A204.1 (cell line): ENCODE data around the gene KRT9.
"Not testable (repeated sequence)": the region's sequence is repeated elsewhere in the genome, so short reads cannot be mapped to it uniquely, and the experiment has no call there.

Experiments used
- FAIRE-seq: peaks from 2 replicates; lab custom pipeline; 2012; peaks lifted over from hg19 to GRCh38; lab: Jason Lieb, UNC

Gene KRT9

DNA sequence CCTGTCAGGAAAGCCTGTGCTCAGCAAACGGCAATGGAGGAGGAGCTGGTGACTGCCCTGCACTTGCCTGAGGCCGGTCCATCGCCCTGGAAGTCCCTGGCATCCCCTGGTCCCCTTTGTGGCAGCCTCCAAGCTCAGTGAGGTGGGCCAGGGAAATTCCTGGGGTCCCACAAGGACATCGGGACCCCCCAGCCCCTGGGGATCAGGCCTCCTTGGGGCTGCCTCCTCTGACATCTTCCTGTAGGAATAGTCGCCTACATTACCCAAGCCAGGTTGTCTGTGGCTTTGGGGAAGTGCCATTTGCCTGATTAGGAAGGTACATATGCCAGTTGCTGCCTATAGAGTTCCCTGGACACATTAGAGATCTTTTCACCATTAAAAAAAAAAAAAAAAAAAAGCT, 7.1 kb upstream of the KRT9 start:
- no peak for FAIRE-seq

DNA sequence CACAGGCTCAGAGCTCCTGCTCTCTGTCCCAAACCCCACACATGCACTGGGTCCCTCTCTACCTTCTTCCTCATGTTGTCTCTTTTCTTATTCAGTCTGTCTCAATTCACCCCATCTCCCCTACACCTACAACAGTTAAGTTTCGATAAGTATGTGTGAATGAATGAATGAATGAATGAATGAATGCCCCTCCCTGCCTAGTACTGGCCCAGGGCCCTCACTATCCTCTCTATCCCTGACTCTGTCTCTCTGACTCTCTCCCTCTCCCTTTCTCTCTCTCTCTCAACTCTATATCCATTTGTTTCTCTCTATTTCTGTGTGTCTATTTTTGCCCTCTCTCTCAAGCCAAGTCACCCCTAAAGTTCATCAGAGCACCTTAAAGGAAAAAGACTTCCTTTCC, 6.7 kb upstream of the KRT9 start:
- FAIRE-seq, result no peak

DNA sequence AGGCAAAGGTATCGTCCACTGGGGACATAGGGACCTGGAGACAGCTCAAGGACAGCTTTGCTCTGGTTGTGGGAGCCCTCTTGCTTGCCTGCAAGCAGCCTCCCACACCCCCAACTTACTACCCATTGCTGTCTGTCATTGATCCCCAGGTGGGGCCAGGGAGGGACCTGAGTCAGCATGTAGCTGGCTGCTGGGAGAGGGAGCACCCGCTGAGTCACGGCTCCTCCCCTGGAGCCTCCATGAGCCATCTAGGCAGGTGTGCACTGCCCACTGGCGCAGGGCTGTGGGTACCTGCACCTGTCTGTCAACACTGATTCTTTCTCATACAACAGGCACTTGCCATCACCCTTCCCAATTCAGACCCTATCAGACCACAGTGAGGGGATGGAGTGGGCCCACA, 4.9 kb upstream of the KRT9 start:
- not testable (repeated sequence) for FAIRE-seq

DNA sequence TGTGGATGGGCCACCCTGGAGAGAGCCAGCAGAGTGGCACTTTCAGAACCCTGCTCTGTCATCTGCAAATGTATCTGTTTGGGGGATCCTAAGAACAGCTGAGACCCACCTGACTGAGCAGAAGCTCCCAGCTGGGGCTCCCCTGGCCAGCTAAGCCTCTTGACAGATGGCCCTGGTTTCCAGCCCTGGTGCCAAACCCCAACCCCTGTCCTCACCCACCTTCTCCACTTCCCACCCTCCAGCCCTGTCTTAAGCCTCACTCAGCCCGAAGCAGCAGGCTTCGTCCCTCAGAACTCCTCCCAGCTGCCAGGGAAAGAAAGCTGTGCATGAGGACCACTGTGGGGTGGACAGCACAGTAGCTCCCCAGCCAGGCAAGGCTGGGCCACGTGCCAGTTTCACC, 3.5 kb upstream of the KRT9 start:
- FAIRE-seq, result no peak

DNA sequence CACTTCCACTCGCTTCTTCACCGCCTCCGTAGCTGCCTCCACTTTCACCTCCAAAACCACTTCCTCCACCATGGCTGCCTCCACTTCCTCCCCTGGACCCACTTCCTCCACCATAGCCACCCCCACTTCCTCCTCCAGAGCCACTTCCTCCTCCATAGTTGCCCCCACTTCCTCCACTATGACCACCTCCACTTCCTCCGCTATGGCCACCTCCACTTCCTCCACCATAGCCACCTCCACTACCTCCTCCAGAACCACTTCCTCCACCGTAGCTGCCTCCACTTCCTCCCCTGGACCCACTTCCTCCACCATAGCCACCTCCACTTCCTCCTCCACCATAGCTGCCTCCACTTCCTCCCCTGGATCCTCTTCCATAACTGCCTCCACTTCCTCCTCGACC, 4.5 kb downstream of the KRT9 start:
- FAIRE-seq, result no peak

DNA sequence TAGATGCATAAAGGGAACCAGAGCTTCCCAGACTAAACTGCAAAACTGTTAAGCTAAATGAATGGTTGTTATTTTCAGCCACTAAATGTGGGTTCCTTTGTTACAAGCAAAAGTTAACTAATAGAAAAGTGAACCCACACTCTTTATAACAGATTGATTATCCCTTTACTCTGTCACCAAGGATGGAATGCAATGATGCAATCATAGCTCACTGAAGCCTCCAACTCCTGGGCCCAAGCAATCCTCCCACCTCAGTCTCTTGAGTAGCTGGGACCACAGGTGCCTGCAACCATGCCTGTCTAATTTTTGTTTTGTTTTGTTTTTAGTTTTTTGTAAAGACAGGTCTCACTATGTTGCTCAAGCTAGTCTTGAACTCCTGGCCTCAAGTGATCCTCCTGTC, 6.5 kb downstream of the KRT9 start:
- no peak for FAIRE-seq

DNA sequence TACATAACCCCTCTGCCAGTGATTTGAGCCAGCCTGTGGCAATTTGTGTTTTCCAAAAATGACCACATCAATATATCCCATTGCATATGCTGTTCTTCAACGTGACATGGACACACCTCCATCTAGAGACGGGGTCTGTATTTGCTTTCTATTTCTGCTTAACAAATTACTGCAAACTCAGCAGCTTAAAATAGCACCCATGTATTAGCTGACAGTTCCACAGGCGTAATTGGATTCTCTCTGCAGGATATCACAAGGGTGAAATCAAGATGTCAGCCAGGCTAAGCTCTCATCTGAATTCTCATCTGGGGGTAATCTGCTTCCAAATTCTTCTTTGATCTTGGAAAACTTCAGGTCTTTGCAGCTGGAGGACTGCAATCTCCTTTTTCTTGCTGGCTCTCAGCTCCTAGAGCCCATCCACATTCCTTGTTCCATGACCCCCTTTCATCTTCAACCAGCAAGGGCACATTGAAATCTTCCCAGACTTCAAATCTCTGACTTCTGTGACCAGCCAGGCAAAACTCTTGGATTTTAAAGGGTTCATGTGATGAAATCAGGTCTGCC, 8.2 kb downstream of the KRT9 start:
- FAIRE-seq, result no peak

DNA sequence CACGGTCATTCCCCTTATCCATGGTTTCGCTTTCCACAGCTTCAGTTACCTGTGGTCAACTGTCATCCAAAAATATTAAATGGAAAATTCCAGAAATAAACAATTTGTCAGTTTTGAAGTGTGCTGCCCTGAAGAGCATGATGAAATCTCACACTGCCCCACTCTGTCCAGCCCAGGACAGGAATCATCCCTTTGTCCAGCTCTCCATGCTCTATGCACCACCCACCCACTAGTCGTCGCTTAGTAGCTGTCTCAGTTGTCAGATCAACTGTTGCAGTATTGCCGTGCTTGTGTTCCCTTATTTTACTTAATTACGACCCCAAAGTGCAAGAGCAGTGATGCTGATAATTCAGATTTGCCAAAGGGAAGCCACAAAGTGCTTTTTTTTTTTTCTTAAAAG, 10.3 kb downstream of the KRT9 start:
- FAIRE-seq, result no peak

DNA sequence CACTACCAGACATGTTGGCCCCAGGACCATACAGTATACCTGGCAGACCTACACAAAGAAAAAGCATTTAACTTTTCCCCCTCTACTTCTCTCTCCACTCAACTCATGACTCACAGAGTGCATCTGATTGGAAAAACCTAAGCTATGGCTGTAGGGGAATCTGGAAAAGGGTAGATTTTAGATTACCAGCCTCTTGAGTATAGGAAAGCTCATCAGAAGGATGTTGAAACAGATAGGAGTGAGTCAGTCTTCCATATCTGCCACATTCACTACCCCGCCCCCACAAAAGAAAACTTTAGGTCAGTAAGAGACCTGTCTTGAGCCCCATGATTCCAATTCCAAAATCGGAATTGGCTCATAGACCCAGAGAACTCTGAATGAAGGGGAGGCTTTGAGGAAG, 12.3 kb downstream of the KRT9 start:
- FAIRE-seq, result no peak

DNA sequence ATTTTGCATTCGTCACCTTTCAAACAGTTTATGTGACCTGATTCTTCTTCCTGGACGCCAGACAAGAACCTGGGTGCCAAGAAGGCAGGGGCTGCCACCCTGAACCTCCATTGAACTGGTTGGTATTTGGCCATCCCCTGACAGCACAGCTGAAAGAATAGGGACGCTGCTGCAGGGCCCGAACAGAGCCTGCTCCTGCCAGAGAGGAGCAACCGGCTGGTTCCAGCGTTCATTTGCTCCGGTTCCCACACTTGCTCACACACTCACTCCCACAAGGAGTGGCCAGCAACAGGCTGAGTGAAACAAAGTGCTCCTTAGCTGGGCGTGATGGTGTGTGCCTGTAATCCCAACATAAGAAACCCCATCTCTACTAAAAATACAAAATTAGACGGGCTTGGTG, 14.9 kb downstream of the KRT9 start:
- no peak for FAIRE-seq

DNA sequence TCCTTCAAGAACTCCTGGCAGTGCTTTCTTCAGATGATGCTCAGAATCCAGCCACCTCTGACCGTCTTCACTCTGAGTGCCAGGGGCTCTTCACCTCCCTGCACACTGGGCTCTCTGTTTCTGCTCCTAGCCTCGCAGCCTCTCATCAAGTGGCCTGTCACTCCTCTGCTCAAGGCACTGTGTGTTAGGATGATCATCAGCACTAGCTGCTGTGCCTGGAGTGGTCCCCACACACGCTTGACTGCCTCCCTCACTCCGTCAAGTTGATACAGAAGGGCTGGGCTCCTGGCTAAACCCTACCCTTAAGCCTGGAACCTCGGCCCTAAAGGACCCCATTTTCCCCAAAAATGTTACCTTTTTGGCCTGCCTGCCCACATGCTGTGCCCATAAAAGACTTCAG, 15.6 kb downstream of the KRT9 start:
- FAIRE-seq, result no peak

DNA sequence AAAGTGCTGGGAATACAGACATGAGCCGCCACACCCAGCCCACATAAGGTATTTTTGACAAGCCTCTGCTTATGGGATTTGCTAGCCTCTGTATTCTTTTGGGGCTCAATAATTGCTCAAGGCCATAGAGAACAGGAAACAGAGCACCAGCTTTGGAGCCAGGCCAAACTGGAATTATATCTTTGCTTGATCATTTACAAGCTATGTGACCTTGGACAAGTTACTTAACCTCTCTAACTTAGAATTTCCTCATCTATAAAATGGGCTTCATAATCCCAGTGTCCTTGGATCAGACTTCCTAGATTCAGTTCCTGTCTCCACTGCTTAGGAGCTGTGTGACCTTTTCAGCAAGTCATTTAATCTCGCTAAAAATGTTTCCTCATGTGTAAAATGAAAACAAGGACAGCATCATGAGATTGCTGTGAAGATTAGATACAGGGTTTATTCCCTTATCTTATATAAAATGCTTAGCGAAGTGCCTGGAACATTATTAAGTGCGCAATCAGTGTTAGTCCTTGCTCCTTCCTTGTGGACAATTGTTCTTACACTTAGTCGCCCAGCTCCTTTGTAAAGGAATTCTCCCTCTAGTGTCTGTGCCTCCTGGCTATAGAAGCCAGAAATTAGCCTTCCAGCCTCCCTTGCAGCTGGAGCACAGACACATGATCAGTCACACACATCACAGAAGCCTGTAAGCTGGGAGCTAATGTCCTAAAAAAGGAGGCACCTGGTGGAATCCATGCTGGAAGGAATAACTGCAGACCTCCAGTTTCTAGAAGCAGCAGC, 16.6 kb downstream of the KRT9 start:
- no peak for FAIRE-seq

DNA sequence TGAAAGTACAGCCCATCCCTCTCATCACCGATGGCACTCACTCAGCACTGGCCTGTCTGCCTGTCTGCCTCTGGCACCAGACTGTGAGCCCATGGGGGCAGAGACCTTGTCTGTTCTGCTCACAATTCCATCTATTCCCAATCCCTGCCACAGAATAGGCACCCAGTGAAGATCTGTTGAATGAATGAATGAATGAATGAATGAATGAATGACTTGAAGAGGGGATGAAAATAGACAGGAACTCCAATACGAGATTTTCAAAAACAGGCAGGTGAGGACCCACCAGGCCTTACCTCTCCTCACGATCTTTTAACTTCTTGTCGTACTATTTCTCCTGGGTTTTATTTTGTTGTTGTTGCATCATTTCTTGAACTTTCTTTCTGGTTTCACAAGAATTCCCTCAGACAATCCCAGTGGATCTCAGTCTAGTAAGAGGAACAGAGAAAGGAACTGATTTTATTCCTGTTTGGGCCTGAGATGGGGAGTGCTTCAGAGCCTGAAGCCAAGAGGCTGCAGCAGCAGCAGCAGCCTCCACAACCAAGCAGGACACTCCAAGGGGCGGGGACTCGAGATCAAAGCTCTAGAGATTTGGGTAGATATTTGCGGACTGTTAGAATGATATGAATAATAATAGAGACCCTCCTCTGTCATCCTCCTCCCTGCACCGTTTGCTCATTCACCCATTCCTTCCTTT, 17.7 kb downstream of the KRT9 start:
- no peak for FAIRE-seq

DNA sequence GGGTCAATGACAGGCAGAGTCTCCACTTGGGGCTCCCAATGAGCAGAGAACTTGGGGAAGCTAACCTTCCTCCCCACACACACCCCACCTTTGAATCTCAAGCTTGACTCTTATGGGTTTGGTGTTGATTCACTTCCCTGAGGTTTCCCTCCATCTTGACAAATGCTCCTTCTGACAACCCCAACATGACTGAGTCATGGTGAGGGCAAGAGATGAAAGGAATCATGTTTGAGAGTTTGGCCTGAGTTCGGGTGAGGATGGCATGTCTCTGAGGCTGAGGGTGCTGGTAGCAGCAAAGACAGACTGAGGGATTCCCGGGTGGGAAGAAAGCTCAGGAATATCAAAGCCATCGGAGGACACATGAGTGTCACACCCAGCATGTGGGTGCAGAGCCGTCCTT, 18.7 kb downstream of the KRT9 start:
- FAIRE-seq, result no peak

DNA sequence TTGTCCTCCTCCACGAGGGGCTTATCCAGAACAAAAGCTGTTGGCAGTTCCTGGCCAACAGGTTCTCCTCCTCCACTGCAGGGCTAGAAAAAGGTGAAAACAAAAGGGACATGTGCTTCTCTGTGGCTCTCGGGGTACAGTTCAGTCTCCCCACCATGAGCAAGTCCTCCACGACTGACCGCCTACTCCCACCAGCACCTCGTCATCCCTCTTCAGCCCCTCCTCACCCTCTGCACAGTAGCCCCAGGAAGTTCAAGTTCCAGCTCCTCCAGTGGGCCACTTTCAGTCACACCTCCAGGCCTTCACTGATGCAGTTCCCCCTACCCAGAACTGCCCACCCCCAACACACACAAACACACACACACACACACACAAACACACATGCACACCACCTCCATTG, 19.4 kb downstream of the KRT9 start:
- no peak for FAIRE-seq

DNA sequence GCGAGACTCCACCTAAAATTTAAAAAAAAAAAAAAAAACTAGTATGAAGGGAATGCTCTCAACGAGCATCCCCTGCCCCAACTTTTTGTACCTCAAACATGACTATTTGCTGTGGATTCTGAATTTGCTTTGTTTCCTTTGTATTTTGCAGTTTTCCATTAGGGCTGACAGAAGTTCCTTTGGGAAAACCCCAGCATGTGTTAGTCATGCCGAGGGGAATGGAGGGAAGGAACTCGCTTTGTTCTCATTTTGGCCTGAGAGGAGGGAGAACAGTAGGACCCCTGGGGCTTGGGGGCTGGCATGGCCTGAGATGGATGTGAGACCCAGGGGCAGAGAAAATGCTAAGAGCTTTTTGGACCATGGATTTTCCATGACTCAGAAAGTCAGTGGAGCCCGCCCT, 20.5 kb downstream of the KRT9 start:
- FAIRE-seq, result no peak

DNA sequence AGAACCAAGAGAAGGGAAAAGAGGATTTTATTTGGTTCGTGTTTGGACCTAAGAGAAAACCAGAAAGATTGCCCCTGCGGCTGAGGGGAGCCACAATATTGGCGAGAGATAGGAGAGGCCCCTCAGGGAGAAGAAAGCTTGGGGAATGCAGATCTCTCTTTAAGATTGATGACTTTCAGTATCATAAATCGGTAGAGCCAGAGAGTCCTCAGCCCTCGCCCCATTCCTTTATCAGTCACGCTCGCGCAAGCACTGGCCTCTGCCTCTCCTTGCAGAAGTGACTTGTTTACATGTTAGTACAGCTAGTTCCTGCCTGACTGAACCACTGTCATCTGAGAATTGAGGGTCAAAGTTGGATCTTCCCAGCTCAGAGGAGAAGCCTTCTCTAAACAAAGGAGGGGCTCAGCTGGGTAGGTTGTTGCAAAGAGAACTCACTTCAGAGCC, 22.2 kb downstream of the KRT9 start:
- no peak for FAIRE-seq

DNA sequence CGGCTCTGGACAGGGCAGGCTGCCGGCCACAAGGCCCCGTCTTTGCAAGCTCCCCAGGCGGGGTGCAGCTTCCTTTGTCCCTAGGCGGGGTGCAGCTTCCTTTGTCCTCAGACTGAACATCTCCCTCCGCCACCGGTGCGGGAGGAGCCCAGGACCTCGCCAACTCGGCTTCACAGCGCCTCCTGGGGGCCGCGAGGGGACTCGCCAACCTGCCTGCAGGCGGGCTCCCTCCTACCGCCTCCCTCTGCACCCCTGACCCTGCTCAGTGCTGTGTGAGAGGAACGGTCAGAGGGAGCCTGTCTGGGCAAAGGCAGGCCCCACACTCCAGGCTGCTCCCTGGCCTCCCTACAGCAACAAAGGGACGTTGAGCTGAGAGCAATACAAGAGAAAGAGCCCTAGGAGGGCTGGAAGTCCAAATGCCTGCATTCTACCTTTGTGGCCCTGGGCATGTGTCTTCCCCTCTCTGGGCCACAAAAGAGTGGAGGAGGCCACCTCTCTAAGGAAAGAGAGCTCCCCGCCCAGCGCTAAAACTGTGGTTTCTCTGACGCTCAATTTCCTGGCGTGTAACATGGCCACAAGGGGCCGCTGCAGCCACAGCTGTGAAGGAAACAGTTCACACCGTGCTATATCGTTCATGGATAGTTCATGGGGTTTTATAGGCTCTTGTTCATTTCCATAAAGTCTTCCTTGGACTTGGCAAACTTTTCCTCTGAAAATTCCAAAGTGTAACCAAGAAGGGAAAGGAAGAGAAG, 22.8 kb downstream of the KRT9 start:
- FAIRE-seq, result peak; percentile 76

DNA sequence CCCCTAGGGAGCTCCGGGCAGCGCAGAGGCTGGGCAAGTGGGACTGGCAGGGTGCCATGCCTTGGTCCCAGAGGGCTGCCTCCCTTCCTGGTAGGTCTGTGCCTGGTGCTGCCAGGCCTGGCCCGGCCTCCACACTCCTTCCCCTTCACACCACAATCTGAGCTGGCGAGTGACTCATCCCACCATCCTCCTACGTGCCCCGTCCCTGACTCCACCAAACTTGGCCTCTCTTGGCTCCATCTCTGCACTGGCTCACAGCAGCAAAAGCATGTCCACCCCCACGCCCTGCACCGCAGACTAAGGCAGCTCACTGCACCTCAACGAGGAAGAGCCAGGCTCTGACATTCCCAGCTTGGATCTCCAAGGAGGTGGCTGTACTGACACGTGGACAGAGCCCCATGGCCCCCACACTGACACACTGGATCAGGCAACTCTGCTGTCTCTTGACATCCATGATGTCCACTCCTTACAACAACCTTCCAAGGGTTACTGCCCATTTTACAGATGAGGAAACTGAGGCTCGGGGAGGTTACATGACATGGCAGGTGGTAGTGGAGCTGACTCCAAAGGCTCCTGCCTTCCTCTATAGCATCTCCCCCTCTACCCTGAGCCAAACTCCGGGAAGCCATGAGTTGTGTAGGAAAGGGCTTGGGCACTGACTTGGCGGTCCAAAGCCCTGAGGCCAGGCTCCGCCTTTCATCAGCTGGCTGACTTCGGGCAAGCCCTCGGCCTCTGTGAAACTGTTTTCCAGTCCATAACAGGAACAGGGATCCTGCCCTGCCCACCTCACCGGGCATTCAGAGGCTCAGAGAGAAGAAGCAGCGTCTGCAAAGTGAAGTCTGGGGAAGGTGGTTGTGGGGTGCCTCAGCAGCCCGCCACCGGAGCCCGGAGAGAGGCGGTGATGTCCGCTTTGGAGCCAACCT, 23.7 kb downstream of the KRT9 start:
- FAIRE-seq, result no peak

DNA sequence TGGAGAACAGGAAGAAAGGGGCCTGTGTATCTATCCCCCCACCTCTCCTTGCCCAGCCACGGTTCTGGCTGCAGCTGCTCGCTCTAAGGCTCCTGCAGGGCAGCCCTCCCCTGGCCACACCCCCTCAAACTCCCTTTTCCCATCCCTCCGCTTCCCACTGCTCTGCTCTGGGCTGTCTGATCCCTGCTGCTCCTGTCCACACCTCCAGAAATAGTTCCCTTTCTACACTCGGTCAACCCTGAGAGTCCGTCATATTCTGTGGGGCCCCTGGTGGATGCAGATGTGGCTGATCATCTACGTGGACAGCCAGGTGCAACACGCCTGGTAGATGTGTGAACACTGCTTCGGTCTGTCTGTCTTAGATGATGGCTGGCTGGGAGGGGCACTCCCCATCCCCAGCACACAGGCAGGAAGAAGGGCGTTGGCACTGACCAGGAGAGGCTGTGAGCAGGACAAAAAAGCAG, 24.4 kb downstream of the KRT9 start:
- no peak for FAIRE-seq

DNA sequence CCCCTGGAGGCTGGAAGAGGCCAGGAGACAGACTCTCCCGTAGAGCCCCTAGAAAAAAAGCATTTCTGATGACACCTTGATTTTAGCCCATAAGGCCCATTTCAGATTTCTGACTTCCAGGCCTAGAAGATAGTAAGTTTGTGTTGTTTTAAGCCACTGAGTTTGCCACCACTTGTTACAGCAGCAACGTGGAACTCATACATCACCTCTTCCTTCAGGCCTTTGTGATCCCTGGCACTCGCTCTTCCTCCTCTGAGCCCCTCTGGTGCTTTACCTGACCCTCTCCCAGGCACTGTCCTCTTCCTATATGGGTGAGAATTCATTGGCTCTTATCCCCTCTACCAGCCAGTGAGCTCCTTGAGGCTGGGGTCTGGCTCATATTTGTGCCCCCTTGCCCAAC, 25.0 kb downstream of the KRT9 start:
- no peak for FAIRE-seq
